ENCODE measurements around the gene HMGA1. TPM values are rescaled to one million over a fixed set of nuclear protein-coding genes. Genes with fewer than 3 reads are reported as not detected.

HMGA1 gene
- total RNA-seq, result 100 to 1,000 TPM; 569 to 649 TPM

- DNase-seq (peak; percentile 94), ATAC-seq (peak; percentile 70)
- H3K27me3 Mint-ChIP-seq, result no peaks in the 10 kb centered on the region
- ChIA-PET POLR2A (interaction anchor here (1.0 to 1.3 kb wide), 6 partner anchors 10 to 179 kb away, joined by 3 to 16 read pairs (median 5); partner anchors contain the start of gene SMIM29), CTCF (interaction anchor here (0.6 to 1.1 kb wide), 8 partner anchors 13 to 466 kb away, joined by 3 to 7 read pairs (median 3); no protein-coding TSS in a partner anchor)
- H3K4me1 Mint-ChIP-seq, result peaks cover 44% of the 10 kb centered on the region
- H3K27ac Mint-ChIP-seq, result peak within 1 kb of the TSS; percentile 91
- no peaks in the 10 kb centered on the region for H3K9me3 Mint-ChIP-seq (ENCODE audit: low read depth)
- intact Hi-C loops (cut with DNase I, micrococcal nuclease), result loop anchor here (1.0 to 10.0 kb wide), 20 partner anchors 12 to 1264 kb away; partner anchors contain the start of genes NUDT3 (in 2 of the 2), ANKS1A (in 1 of the 2), BLTP3A (in 1 of the 2) and CUTA (in 1 of the 2)
- peak within 1 kb of the TSS; percentile 85 for H3K4me3 Mint-ChIP-seq
- H3K36me3 Mint-ChIP-seq (ENCODE audit: low read depth), result peaks cover 32% of the 10 kb centered on the region
Observed at GRCh38 chr6:34236443-34237315, at the start of gene HMGA1. TSS of gene HMGA1 (plus strand) at chr6:34236873. CDS start at chr6:34240781, 3,908 bp downstream.

- Mint-ChIP-seq H3K4me3 (no peak overlapping the region), H3K9me3 (ENCODE audit: low read depth) (no peaks in the 10 kb centered on the region), H3K36me3 (ENCODE audit: low read depth) (no peaks in the 10 kb centered on the region), H3K27me3 (no peaks in the 10 kb centered on the region), H3K4me1 (peaks cover 11% of the 10 kb centered on the region), H3K27ac (no peak overlapping the region)
- intact Hi-C loops (cut with DNase I, micrococcal nuclease), result loop anchor here in 1 of 2 experiments (1.0 kb wide), 1 partner anchor 26 kb away; no protein-coding TSS in a partner anchor
- POLR2A ChIA-PET, result interaction anchor here (0.8 kb wide), 1 partner anchor 163 kb away, joined by 10 read pairs; no protein-coding TSS in a partner anchor
- peak; percentile 78 for DNase-seq
- peak; percentile 81 for ATAC-seq
- CTCF ChIA-PET, result interaction anchor here (0.7 to 3.0 kb wide), 13 partner anchors 11 to 418 kb away, joined by 3 to 15 read pairs (median 3); partner anchors contain the start of genes HMGA1 and LEMD2
Observed at GRCh38 chr6:34189806-34190503, 46.7 kb upstream of the HMGA1 start.

GRCh38 chr6:34190504-34191122 is 46.1 kb upstream of the HMGA1 start:
- CTCF ChIA-PET, result interaction anchor here (0.7 to 3.0 kb wide), 11 partner anchors 10 to 417 kb away, joined by 3 to 15 read pairs (median 3); no protein-coding TSS in a partner anchor
- Mint-ChIP-seq H3K4me3 (no peak overlapping the region), H3K27ac (no peak overlapping the region), H3K4me1 (peaks cover 11% of the 10 kb centered on the region), H3K27me3 (no peaks in the 10 kb centered on the region), H3K36me3 (ENCODE audit: low read depth) (no peaks in the 10 kb centered on the region), H3K9me3 (ENCODE audit: low read depth) (no peaks in the 10 kb centered on the region)
- DNase-seq (no peak), ATAC-seq (no peak)
- intact Hi-C loops (cut with DNase I, micrococcal nuclease), result loop anchor here in 1 of 2 experiments (1.0 kb wide), 1 partner anchor 26 kb away; no protein-coding TSS in a partner anchor
- POLR2A ChIA-PET, result no interaction called here

GRCh38 chr6:34194772-34195171 is 41.9 kb upstream of the HMGA1 start:
- Mint-ChIP-seq H3K27ac (no peak overlapping the region), H3K4me3 (no peak overlapping the region), H3K4me1 (peaks cover 14% of the 10 kb centered on the region), H3K27me3 (no peaks in the 10 kb centered on the region), H3K9me3 (ENCODE audit: low read depth) (no peaks in the 10 kb centered on the region), H3K36me3 (ENCODE audit: low read depth) (no peaks in the 10 kb centered on the region)
- ChIA-PET POLR2A (no interaction called here), CTCF (interaction anchor here (1.6 to 2.5 kb wide), 3 partner anchors 15 to 414 kb away, joined by 7 to 17 read pairs (median 10); no protein-coding TSS in a partner anchor)
- no peak for DNase-seq
- ATAC-seq, result no peak
- intact Hi-C loops (cut with DNase I, micrococcal nuclease), result no loop called here

- Mint-ChIP-seq H3K36me3 (ENCODE audit: low read depth) (no peaks in the 10 kb centered on the region), H3K27me3 (no peaks in the 10 kb centered on the region), H3K4me1 (peaks cover 11% of the 10 kb centered on the region), H3K27ac (no peak overlapping the region), H3K4me3 (no peak overlapping the region), H3K9me3 (ENCODE audit: low read depth) (no peaks in the 10 kb centered on the region)
- ATAC-seq (no peak), DNase-seq (no peak)
- ChIA-PET POLR2A (interaction anchor here (0.6 to 1.3 kb wide), 5 partner anchors 13 to 228 kb away, joined by 3 to 4 read pairs (median 3); partner anchors contain the start of gene HMGA1), CTCF (interaction anchor here (0.5 to 2.5 kb wide), 29 partner anchors 10 to 1050 kb away, joined by 3 to 20 read pairs (median 4); partner anchors contain the start of genes RPS10 and SMIM29)
- intact Hi-C loops (cut with DNase I, micrococcal nuclease), result loop anchor here (1.0 to 2.0 kb wide), 9 partner anchors 41 to 414 kb away; partner anchors contain the start of genes NUDT3 (in 2 of the 2), HMGA1 (in 1 of the 2) and SMIM29 (in 1 of the 2)
Observed at GRCh38 chr6:34195726-34196115, 41.0 kb upstream of the HMGA1 start.

- Mint-ChIP-seq H3K4me1 (peaks cover 11% of the 10 kb centered on the region), H3K27ac (peak overlapping the region; percentile 80), H3K27me3 (no peaks in the 10 kb centered on the region), H3K4me3 (peak overlapping the region; percentile 73), H3K36me3 (ENCODE audit: low read depth) (no peaks in the 10 kb centered on the region), H3K9me3 (ENCODE audit: low read depth) (no peaks in the 10 kb centered on the region)
- ChIA-PET POLR2A (interaction anchor here (0.6 to 1.3 kb wide), 4 partner anchors 14 to 228 kb away, joined by 3 to 4 read pairs (median 3); partner anchors contain the start of gene HMGA1), CTCF (interaction anchor here (0.6 to 2.5 kb wide), 32 partner anchors 9 to 1049 kb away, joined by 3 to 20 read pairs (median 4); partner anchors contain the start of genes RPS10 and SMIM29)
- intact Hi-C loops (cut with DNase I, micrococcal nuclease), result loop anchor here (1.0 to 2.0 kb wide), 9 partner anchors 40 to 413 kb away; partner anchors contain the start of genes NUDT3 (in 2 of the 2), HMGA1 (in 1 of the 2) and SMIM29 (in 1 of the 2)
- DNase-seq, result peak; percentile 93
- ATAC-seq, result peak; percentile 94
Observed at GRCh38 chr6:34196116-34196832, 40.4 kb upstream of the HMGA1 start.

- Mint-ChIP-seq H3K27ac (peak overlapping the region; percentile 80), H3K4me3 (peak overlapping the region; percentile 73), H3K27me3 (no peaks in the 10 kb centered on the region), H3K9me3 (ENCODE audit: low read depth) (no peaks in the 10 kb centered on the region), H3K36me3 (ENCODE audit: low read depth) (no peaks in the 10 kb centered on the region), H3K4me1 (peaks cover 11% of the 10 kb centered on the region)
- ChIA-PET CTCF (interaction anchor here (0.7 to 2.5 kb wide), 16 partner anchors 8 to 468 kb away, joined by 3 to 20 read pairs (median 4); partner anchors contain the start of gene SMIM29), POLR2A (interaction anchor here (1.0 kb wide), 1 partner anchor 27 kb away, joined by 3 read pairs; no protein-coding TSS in a partner anchor)
- DNase-seq, result no peak
- intact Hi-C loops (cut with DNase I, micrococcal nuclease), result loop anchor here (1.0 to 2.0 kb wide), 9 partner anchors 39 to 412 kb away; partner anchors contain the start of genes NUDT3 (in 2 of the 2), HMGA1 (in 1 of the 2) and SMIM29 (in 1 of the 2)
- ATAC-seq, result no peak
Observed at GRCh38 chr6:34196833-34197195, 39.9 kb upstream of the HMGA1 start.

GRCh38 chr6:34200340-34200971 is 36.2 kb upstream of the HMGA1 start:
- H3K4me1 Mint-ChIP-seq, result peaks cover 12% of the 10 kb centered on the region
- ATAC-seq (peak; percentile 31), DNase-seq (peak; percentile 26)
- intact Hi-C loops (cut with DNase I, micrococcal nuclease), result no loop called here
- no peak overlapping the region for H3K4me3 Mint-ChIP-seq
- no peaks in the 10 kb centered on the region for H3K27me3 Mint-ChIP-seq
- H3K9me3 Mint-ChIP-seq (ENCODE audit: low read depth), result no peaks in the 10 kb centered on the region
- POLR2A ChIA-PET, result no interaction called here
- CTCF ChIA-PET, result interaction anchor here (1.5 to 1.6 kb wide), 3 partner anchors 10 to 50 kb away, joined by 3 to 4 read pairs (median 3); no protein-coding TSS in a partner anchor
- no peaks in the 10 kb centered on the region for H3K36me3 Mint-ChIP-seq (ENCODE audit: low read depth)
- peak overlapping the region; percentile 38 for H3K27ac Mint-ChIP-seq

- no peak for ATAC-seq
- no peaks in the 10 kb centered on the region for H3K9me3 Mint-ChIP-seq (ENCODE audit: low read depth)
Observed at GRCh38 chr6:34201455-34202107, 35.1 kb upstream of the HMGA1 start.

More at GRCh38 chr6:34201455-34202107, 35.1 kb upstream of the HMGA1 start:
- ChIA-PET CTCF (interaction anchor here (1.1 to 1.6 kb wide), 4 partner anchors 11 to 59 kb away, joined by 3 to 4 read pairs (median 4); no protein-coding TSS in a partner anchor), POLR2A (interaction anchor here (0.6 kb wide), 1 partner anchor 213 kb away, joined by 3 read pairs; no protein-coding TSS in a partner anchor)
- DNase-seq, result no peak
- intact Hi-C loops (cut with DNase I, micrococcal nuclease), result no loop called here
- Mint-ChIP-seq H3K27me3 (no peaks in the 10 kb centered on the region), H3K36me3 (ENCODE audit: low read depth) (no peaks in the 10 kb centered on the region), H3K27ac (no peak overlapping the region), H3K4me1 (peaks cover 12% of the 10 kb centered on the region), H3K4me3 (no peak overlapping the region)

Data from activated CD4-positive, alpha-beta T cell treated with anti-CD3 and anti-CD28 coated beads for 36 hours (primary cell).